Testis (tissue), 5 donors: ENCODE data around the gene OR5H1. TPM values are rescaled to one million over a fixed set of nuclear protein-coding genes. Genes with fewer than 3 reads are reported as not detected.

Experiments used
- DNase-seq: peaks from one replicate; pipeline ENCODE4 v3.0.0-alpha.2; 2019
- H3K27ac ChIP-seq, 2 donors: fragments of 200-600 bp; sonication (generic); one replicate each; pipeline ENCODE4 v1.5.1; 2019
- H3K27me3 ChIP-seq: fragments of 200-600 bp; sonication (generic); one replicate; pipeline ENCODE4 v1.5.1; 2019
- H3K36me3 ChIP-seq: fragments of 200-600 bp; sonication (generic); one replicate; pipeline ENCODE4 v1.5.1; 2017; ENCODE audit warnings: low read depth; ENCODE audit errors: missing control alignments
- H3K4me1 ChIP-seq: fragments of 200-600 bp; sonication (generic); one replicate; pipeline ENCODE4 v1.5.1; 2019
- H3K4me3 ChIP-seq, 2 donors: fragments of 200-600 bp; sonication (generic); one replicate each; pipeline ENCODE4 v1.5.1; 2017 to 2019
- H3K9me3 ChIP-seq: fragments of 200-600 bp; sonication (generic); one replicate; pipeline ENCODE4 v1.5.1; 2017
- CTCF ChIP-seq, 3 experiments: fragments of 450-650 bp in 2 of 3; fragments of 200-600 bp in 1 of 3; sonication (generic) in 1 of 3; IDR thresholded peaks; one replicate each; pipeline ENCODE4 v1.5.1; 2016 to 2019; ENCODE audit warnings: antibody characterized with exemption in 3 of 3, mild to moderate bottlenecking in 2 of 3, moderate library complexity in 1 of 3
- POLR2A ChIP-seq: fragments of 450-650 bp; IDR thresholded peaks from one replicate; pipeline ENCODE4 v1.6.1; 2017; ENCODE audit warnings: antibody characterized with exemption, mild to moderate bottlenecking, moderate library complexity
- WGBS, 2 donors: methylation state at CpG; one replicate each; pipeline ENCODE4 v1.1.5; 2018; 5-methylcytosine and 5-hydroxymethylcytosine counted together
- intact Hi-C: fragments of 100-400 bp; cut with DNase I; formaldehyde crosslinking; loops from one replicate; pipeline ENCODE4 v1.15.1; 2023; ENCODE audit warnings: low total_unique reads
- long read RNA-seq, 2 donors: transcript quantifications; one replicate each; lab custom pipeline, GENCODE V29; 2026
- polyA plus RNA-seq: library from polyadenylated mRNA; stranded (reverse); fragments of 350-450 nt; fragmentation: Illumina TruSeq; extraction: RNeasy Lipid Tissue Mini Kit (QIAGEN cat#74804); gene quantifications from one replicate; pipeline ENCODE4 v1.2.3, GENCODE V29; 2014; ENCODE audit warnings: low read depth, low replicate concordance; ENCODE audit not compliant: insufficient read depth
- total RNA-seq, 2 donors: library from RNA; depleted of rRNA; stranded (reverse); fragments of >200 nt; gene quantifications; one replicate each; pipeline ENCODE4 v1.2.3, GENCODE V29; 2016

Gene OR5H1
- under 1 TPM in 1 of 2 donors, not detected in 1; 0.08 TPM for total RNA-seq
- not detected for polyA plus RNA-seq
- long read RNA-seq, donor 1: 0 reads
- long read RNA-seq, donor 2: 0 reads

DNA sequence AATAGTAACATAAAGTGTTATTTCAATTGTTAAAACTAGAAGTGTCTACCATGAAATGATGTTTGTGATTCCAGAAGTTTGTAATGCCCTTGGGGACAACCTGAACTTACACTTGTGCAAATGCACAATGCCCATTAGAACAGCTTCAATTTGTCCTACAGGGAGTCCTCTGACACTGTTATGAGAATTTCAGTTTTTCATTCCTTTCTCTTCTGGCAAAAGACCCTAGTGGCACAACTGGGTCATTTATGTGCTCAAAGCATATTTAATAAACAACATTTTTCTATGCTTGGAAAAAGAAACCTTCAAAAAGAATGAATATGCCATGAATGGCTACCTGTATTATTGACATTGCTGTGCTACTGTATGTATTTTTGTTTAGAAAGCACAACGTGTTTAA lies at the start of gene OR5H1:
OR5H1 (plus strand) TSS at position 301 of the 400 bp plus-strand sequence. CDS start 1,977 bp downstream, outside the sequence.
- no peak for TF ChIP-seq CTCF (IDR thresholded peaks at IDR 0.05)
- TF ChIP-seq POLR2A: no peak
- WGBS, 2 donors: 81 to 86% methylated on average over 1 of the region's 1 CpG
- Histone ChIP-seq H3K27me3 (no peaks in the 10 kb centered on the region), H3K4me3 (no peak within 1 kb of the TSS), H3K36me3 (no peaks in the 10 kb centered on the region), H3K9me3 (no peaks in the 10 kb centered on the region), H3K27ac (no peak within 1 kb of the TSS), H3K4me1 (no peaks in the 10 kb centered on the region)
- DNase-seq: no peak
- intact Hi-C loops: no loop called here

- WGBS, 2 donors: 83% methylated on average over 4 of the region's 4 CpGs
- H3K36me3 ChIP-seq: no peaks in the 10 kb centered on the region
- no peak within 1 kb of the TSS for H3K4me3 ChIP-seq
- no peak for TF ChIP-seq POLR2A
- TF ChIP-seq CTCF (IDR thresholded peaks at IDR 0.05): no peak
- intact Hi-C loops: no loop called here
- H3K27ac ChIP-seq: no peak within 1 kb of the TSS
- no peaks in the 10 kb centered on the region for H3K27me3 ChIP-seq
- no peak for DNase-seq
- H3K9me3 ChIP-seq: no peaks in the 10 kb centered on the region
- no peaks in the 10 kb centered on the region for H3K4me1 ChIP-seq
These were observed 43.6 kb upstream of the OR5H1 start, which contains the start of gene OR5AC2 for GRCh38 chr3:98086873-98087272. Gene OR5AC2, plus strand, starts transcription at chr3:98087173. Its CDS starts 0 bp downstream, at chr3:98087173.

DNA sequence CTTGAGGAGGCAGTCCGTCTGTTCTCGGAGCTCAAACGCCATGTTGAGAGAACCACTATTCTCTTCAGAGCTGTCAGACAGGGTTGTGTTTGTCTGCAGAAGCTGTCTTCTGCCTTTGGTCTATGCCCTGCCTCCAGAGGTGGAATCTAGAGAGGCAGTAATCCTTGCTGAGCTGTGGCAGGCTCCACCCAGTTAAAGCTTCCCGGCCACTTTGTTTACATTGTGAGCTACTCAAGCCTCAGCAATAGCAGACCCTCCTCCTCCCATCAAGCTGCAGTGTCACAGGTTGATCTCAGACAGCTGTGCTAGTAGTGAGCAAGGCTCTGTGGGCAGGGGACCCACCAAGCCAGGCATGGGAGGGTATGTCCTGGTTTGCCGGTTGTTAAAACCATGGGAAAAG lies 34.6 kb upstream of the OR5H1 start:
- Histone ChIP-seq H3K9me3 (no peaks in the 10 kb centered on the region), H3K36me3 (no peaks in the 10 kb centered on the region), H3K27ac (no peak overlapping the region), H3K4me3 (no peak overlapping the region), H3K27me3 (no peaks in the 10 kb centered on the region), H3K4me1 (no peaks in the 10 kb centered on the region)
- DNase-seq: no peak
- TF ChIP-seq POLR2A: no peak
- no peak for TF ChIP-seq CTCF (IDR thresholded peaks at IDR 0.05)
- 75 to 80% methylated on average over 3 to 5 of the region's 5 CpGs for WGBS, 2 donors
- intact Hi-C loops: no loop called here

DNA sequence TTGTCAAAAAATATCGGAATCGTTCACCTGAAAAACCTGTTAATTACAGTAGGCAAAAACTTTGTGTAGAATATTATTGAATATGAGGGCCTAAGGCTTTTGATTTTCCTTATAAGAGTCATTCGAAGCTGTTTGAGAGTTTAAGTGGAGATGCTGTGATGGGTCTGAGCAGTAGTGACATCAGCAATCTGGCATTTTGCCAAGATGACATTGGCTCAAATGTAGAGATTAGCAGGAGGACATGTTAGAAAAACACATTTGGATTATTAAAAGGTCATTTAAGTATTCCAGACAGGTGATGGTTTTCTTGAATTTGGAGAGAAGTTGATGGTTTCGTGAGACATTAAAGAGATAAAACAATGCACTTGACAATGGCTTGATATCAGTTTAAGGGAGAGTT lies 30.7 kb upstream of the OR5H1 start:
- TF ChIP-seq CTCF (IDR thresholded peaks at IDR 0.05): no peak
- H3K4me1 ChIP-seq: no peaks in the 10 kb centered on the region
- intact Hi-C loops: no loop called here
- no peaks in the 10 kb centered on the region for H3K9me3 ChIP-seq
- H3K27me3 ChIP-seq: no peaks in the 10 kb centered on the region
- DNase-seq: no peak
- no peak overlapping the region for H3K4me3 ChIP-seq
- H3K36me3 ChIP-seq: no peaks in the 10 kb centered on the region
- no peak overlapping the region for H3K27ac ChIP-seq
- 70 to 83% methylated on average over 4 of the region's 4 CpGs for WGBS, 2 donors

DNA sequence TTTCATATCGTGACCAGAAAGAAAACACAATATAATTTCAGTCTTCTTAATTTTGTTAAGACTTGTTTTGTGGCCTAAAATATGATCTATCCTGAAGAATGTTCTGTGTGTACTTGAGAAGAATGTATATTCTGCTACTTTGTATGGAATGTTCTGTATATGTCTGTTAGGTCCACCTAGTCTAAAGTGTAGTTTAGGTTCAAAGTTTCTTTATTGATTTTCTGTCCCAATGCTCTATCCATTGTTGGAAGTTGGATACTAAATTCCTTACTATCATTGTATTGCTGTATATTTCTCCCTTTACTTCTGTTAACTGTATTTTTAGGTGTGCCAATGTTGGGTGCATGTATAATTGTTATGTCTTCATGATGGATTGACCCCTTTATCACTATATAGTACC lies 22.4 kb upstream of the OR5H1 start:
- no peak overlapping the region for H3K4me3 ChIP-seq
- H3K36me3 ChIP-seq: no peaks in the 10 kb centered on the region
- TF ChIP-seq POLR2A (no peak), CTCF (IDR thresholded peaks at IDR 0.05) (no peak)
- intact Hi-C loops: no loop called here
- no peaks in the 10 kb centered on the region for H3K4me1 ChIP-seq
- no peak for DNase-seq
- no peaks in the 10 kb centered on the region for H3K27me3 ChIP-seq
- WGBS, 2 donors: 0 to 32% methylated on average over 1 of the region's 1 CpG
- no peaks in the 10 kb centered on the region for H3K9me3 ChIP-seq
- H3K27ac ChIP-seq: no peak overlapping the region
